NCI-H1436 (cell line): ENCODE data around the gene CDC45.
"Not testable (repeated sequence)": the region's sequence is repeated elsewhere in the genome, so short reads cannot be mapped to it uniquely, and the experiment has no call there.

ENCODE experiments used
- DNase-seq: peaks from one replicate; lab custom pipeline; 2025; lab: John Stamatoyannopoulos, UW

Gene CDC45

GRCh38 chr22:19530751-19531150 lies 51.0 kb downstream of the CDC45 start:
- DNase-seq = no peak

- DNase-seq = not testable (repeated sequence)
Measured at GRCh38 chr22:19531327-19531726, 51.6 kb downstream of the CDC45 start.

GRCh38 chr22:19533049-19533626 lies 53.4 kb downstream of the CDC45 start:
- DNase-seq = no peak

- no peak for DNase-seq
Measured at GRCh38 chr22:19533857-19534256, 54.1 kb downstream of the CDC45 start.

- DNase-seq = no peak
Measured at GRCh38 chr22:19535001-19535400, 55.3 kb downstream of the CDC45 start.

GRCh38 chr22:19536564-19536963 lies 56.8 kb downstream of the CDC45 start:
- DNase-seq = no peak

- DNase-seq = no peak
Measured at GRCh38 chr22:19537941-19538488, 58.3 kb downstream of the CDC45 start.

GRCh38 chr22:19540394-19540793 lies 60.7 kb downstream of the CDC45 start:
- DNase-seq = no peak

- no peak for DNase-seq
Measured at GRCh38 chr22:19543970-19544708, 64.4 kb downstream of the CDC45 start.

- no peak for DNase-seq
Measured at GRCh38 chr22:19545935-19546207, 66.2 kb downstream of the CDC45 start.

GRCh38 chr22:19546680-19547079 lies 67.0 kb downstream of the CDC45 start:
- DNase-seq = no peak

GRCh38 chr22:19547620-19548019 lies 67.9 kb downstream of the CDC45 start:
- no peak for DNase-seq

- not testable (repeated sequence) for DNase-seq
Measured at GRCh38 chr22:19548427-19548826, 68.7 kb downstream of the CDC45 start.

- no peak for DNase-seq
Measured at GRCh38 chr22:19548964-19549363, 69.2 kb downstream of the CDC45 start.

GRCh38 chr22:19549428-19549827 lies 69.7 kb downstream of the CDC45 start:
- no peak for DNase-seq

- DNase-seq = no peak
Measured at GRCh38 chr22:19550382-19550781, 70.7 kb downstream of the CDC45 start.

- DNase-seq = no peak
Measured at GRCh38 chr22:19553201-19553600, 73.5 kb downstream of the CDC45 start.

GRCh38 chr22:19554834-19555404 lies 75.2 kb downstream of the CDC45 start:
- no peak for DNase-seq

- no peak for DNase-seq
Measured at GRCh38 chr22:19555651-19556050, 75.9 kb downstream of the CDC45 start.

GRCh38 chr22:19556963-19557545 lies 77.3 kb downstream of the CDC45 start:
- DNase-seq = no peak

- no peak for DNase-seq
Measured at GRCh38 chr22:19559324-19559811, 79.6 kb downstream of the CDC45 start.

GRCh38 chr22:19559956-19560355 lies 80.2 kb downstream of the CDC45 start:
- DNase-seq = no peak
